ENCODE data around the gene SLC18B1.

Gene SLC18B1

DNA sequence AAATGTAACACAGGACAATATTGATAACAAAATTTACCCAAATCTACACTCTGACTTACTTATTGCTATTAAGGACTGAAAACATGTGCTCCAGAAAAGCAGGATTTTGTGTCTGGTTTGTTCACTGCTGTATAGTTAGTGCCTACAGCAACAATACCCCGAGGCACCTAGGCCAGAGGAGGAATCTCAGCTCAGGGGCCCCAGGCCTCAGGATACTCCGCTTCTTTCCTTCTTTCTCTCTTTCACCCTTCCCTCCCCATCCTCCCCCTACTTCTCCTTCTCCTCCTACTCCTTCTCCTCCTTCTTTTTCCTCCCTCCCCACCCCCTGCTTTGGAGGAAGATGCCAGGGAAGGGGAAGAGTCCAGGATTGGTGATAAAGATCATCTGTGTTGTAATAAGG, 39.7 kb downstream of the SLC18B1 start:
- no peak overlapping the region for H3K4me3 ChIP-seq (ENCODE audit: low read depth in 1 of 2, low read length in 2 of 2)
- H3K9me3 ChIP-seq (ENCODE audit: low read length), result no peaks in the 10 kb centered on the region
- no peaks in the 10 kb centered on the region for H3K27me3 ChIP-seq (ENCODE audit: control insufficient read depth in 1 of 2, insufficient read depth in 2 of 2, low read length in 2 of 2)
- no peak overlapping the region for H3K9ac ChIP-seq (ENCODE audit: low read length)
- no peaks in the 10 kb centered on the region for H3K36me3 ChIP-seq (ENCODE audit: insufficient read depth, low read length)
- H3K27ac ChIP-seq (ENCODE audit: low read depth, low read length), result no peak overlapping the region
- no peaks in the 10 kb centered on the region for H3K4me1 ChIP-seq (ENCODE audit: insufficient read depth, low read length)

DNA sequence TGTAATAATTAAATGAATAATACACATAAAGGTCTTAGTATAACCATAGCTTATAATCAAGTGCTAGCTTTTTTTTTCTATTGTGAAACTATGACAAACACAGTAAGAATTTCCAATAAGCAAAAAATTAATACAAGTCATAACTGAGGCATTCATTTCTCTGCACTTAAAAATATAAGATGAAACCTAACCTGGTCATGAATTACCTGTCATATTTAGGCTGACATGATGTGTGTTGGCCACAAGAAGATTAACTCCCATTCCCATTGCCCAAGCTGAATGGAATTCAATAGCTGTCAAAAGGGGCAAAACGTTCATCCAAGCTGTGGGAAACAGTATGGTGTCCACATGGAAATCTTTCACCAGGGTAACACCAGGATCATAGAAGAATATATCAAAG, 46.2 kb downstream of the SLC18B1 start:
- H3K4me3 ChIP-seq (ENCODE audit: low read depth in 1 of 2, low read length in 2 of 2), result no peak overlapping the region
- no peak overlapping the region for H3K27ac ChIP-seq (ENCODE audit: low read depth, low read length)
- H3K9me3 ChIP-seq (ENCODE audit: low read length), result no peaks in the 10 kb centered on the region
- H3K4me1 ChIP-seq (ENCODE audit: insufficient read depth, low read length), result no peaks in the 10 kb centered on the region
- H3K27me3 ChIP-seq (ENCODE audit: control insufficient read depth in 1 of 2, insufficient read depth in 2 of 2, low read length in 2 of 2), result no peaks in the 10 kb centered on the region
- no peak overlapping the region for H3K9ac ChIP-seq (ENCODE audit: low read length)
- H3K36me3 ChIP-seq (ENCODE audit: insufficient read depth, low read length), result no peaks in the 10 kb centered on the region

DNA sequence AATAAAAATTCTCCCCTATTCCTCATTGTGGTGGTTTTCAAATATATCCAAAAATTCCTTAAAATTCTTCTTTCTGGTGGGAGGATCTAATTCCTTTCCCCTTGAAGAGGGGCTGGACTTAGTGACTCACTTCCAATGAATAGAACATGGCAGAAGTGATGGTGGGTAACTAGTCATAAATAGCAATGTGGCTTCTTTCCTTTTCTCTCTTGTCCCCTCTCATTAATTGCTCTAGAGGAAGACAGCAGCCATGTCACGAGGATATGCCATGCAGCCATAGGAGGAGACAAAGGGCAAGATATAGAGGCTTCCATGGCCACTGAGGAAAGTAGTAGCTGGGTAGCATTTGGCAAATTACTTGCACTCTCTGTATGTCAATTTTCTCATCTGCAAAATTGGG, 46.6 kb downstream of the SLC18B1 start:
- no peaks in the 10 kb centered on the region for H3K4me1 ChIP-seq (ENCODE audit: insufficient read depth, low read length)
- H3K4me3 ChIP-seq (ENCODE audit: low read depth in 1 of 2, low read length in 2 of 2), result no peak overlapping the region
- no peak overlapping the region for H3K27ac ChIP-seq (ENCODE audit: low read depth, low read length)
- no peaks in the 10 kb centered on the region for H3K9me3 ChIP-seq (ENCODE audit: low read length)
- no peaks in the 10 kb centered on the region for H3K27me3 ChIP-seq (ENCODE audit: control insufficient read depth in 1 of 2, insufficient read depth in 2 of 2, low read length in 2 of 2)
- no peaks in the 10 kb centered on the region for H3K36me3 ChIP-seq (ENCODE audit: insufficient read depth, low read length)
- no peak overlapping the region for H3K9ac ChIP-seq (ENCODE audit: low read length)

DNA sequence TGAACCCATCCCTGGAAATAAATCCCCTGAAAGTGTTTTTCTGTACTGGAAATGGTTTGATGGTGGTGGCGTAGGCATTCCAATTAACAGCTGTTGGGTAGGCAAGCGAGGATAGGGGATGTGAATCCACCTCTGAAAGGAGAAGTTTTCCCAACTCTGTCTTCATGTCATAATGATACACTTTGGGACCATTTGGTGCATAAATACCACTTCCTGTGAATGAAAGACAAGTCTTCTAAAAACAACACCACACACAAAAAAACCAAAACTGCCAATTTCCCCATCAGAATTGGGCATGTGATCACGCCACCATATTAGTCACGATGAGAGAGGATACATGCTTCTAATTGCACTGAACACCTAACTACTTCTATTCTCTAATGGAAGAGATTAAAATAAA, 47.1 kb downstream of the SLC18B1 start:
- H3K27me3 ChIP-seq (ENCODE audit: control insufficient read depth in 1 of 2, insufficient read depth in 2 of 2, low read length in 2 of 2), result no peaks in the 10 kb centered on the region
- H3K9ac ChIP-seq (ENCODE audit: low read length), result no peak overlapping the region
- H3K9me3 ChIP-seq (ENCODE audit: low read length), result no peaks in the 10 kb centered on the region
- no peaks in the 10 kb centered on the region for H3K36me3 ChIP-seq (ENCODE audit: insufficient read depth, low read length)
- H3K4me3 ChIP-seq (ENCODE audit: low read depth in 1 of 2, low read length in 2 of 2), result no peak overlapping the region
- H3K27ac ChIP-seq (ENCODE audit: low read depth, low read length), result no peak overlapping the region
- no peaks in the 10 kb centered on the region for H3K4me1 ChIP-seq (ENCODE audit: insufficient read depth, low read length)

DNA sequence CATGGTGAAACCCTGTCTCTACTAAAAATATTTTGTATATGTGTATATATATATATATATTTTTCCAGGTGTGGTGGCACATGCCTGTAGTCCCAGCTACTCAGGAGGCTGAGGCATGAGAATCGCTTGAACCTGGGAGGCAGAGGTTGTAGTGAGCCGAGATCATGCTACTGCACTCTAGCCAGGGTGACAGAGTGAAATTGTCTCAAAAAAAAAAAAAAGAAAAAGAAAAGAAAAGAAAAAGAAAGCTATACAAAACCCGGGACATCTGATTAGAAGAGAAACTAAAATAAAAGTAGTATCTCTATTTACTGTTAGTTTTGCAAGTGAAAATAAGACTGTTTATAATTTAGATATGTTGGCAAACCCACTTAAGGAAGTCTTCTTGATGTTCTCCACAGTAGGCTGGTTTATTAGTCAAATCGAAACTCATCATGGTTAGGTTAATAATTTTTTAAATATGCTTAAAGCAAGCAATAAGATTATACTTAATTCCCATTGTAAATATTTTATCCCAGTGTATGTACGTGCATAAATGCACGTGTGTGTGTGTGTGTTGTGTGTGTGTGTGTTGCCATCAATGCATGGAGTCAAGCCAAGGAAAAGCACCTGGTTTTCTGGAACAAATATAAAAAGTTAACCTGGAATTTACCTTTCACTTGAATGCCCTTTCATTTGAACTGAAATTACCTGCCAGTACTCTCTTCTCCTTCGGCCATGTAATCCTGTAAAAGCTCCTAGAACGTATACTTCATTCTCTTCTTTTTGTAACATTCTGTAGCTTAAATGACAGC, 47.8 kb downstream of the SLC18B1 start:
- Histone ChIP-seq H3K27ac (ENCODE audit: low read depth, low read length) (no peak overlapping the region), H3K27me3 (ENCODE audit: control insufficient read depth in 1 of 2, insufficient read depth in 2 of 2, low read length in 2 of 2) (no peaks in the 10 kb centered on the region), H3K4me1 (ENCODE audit: insufficient read depth, low read length) (no peaks in the 10 kb centered on the region), H3K4me3 (ENCODE audit: low read depth in 1 of 2, low read length in 2 of 2) (no peak overlapping the region), H3K9me3 (ENCODE audit: low read length) (no peaks in the 10 kb centered on the region), H3K9ac (ENCODE audit: low read length) (no peak overlapping the region), H3K36me3 (ENCODE audit: insufficient read depth, low read length) (no peaks in the 10 kb centered on the region)

DNA sequence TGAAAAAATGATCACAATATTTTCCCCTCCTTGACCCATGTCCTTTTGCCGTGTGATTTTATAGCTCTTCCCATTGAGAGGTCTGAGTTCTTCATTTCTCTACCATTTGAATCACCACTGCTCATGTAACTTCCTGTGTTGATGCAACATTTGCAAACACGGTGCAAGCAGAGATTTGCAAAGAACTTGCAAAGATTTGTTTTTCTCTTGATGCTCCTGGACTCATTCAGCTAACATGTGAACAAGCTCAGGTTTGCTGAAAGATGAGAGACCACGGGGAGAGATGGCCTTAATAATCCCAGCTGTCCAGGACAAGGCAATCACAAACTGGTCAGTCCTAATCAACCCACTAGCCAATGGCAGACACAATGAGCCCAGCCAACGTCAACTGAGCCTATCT, 49.3 kb downstream of the SLC18B1 start:
- no peak overlapping the region for H3K27ac ChIP-seq (ENCODE audit: low read depth, low read length)
- H3K9me3 ChIP-seq (ENCODE audit: low read length), result no peaks in the 10 kb centered on the region
- H3K4me3 ChIP-seq (ENCODE audit: low read depth in 1 of 2, low read length in 2 of 2), result no peak overlapping the region
- H3K9ac ChIP-seq (ENCODE audit: low read length), result no peak overlapping the region
- H3K36me3 ChIP-seq (ENCODE audit: insufficient read depth, low read length), result no peaks in the 10 kb centered on the region
- no peaks in the 10 kb centered on the region for H3K27me3 ChIP-seq (ENCODE audit: control insufficient read depth in 1 of 2, insufficient read depth in 2 of 2, low read length in 2 of 2)
- no peaks in the 10 kb centered on the region for H3K4me1 ChIP-seq (ENCODE audit: insufficient read depth, low read length)

DNA sequence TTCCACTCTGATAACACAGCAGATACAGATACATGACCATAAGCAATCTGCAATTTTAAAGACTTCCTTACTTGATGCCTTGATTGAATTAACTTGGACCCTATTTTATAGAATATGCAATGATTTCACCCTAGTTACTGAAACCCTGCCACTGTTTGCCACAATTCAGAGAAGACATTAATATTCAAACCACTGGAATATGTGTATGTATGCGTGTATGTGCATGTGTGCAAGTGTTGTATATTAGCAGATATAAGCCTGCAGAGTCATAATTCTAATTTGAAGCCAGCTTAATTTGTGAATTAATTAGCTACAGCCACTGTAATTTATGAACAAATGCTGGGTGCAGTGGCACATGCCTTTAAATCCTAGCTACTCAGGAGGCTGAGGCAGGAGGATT, 50.0 kb downstream of the SLC18B1 start:
- Histone ChIP-seq H3K27me3 (ENCODE audit: control insufficient read depth in 1 of 2, insufficient read depth in 2 of 2, low read length in 2 of 2) (no peaks in the 10 kb centered on the region), H3K4me1 (ENCODE audit: insufficient read depth, low read length) (no peaks in the 10 kb centered on the region), H3K36me3 (ENCODE audit: insufficient read depth, low read length) (no peaks in the 10 kb centered on the region), H3K4me3 (ENCODE audit: low read depth in 1 of 2, low read length in 2 of 2) (no peak overlapping the region), H3K27ac (ENCODE audit: low read depth, low read length) (no peak overlapping the region), H3K9me3 (ENCODE audit: low read length) (no peaks in the 10 kb centered on the region), H3K9ac (ENCODE audit: low read length) (no peak overlapping the region)

DNA sequence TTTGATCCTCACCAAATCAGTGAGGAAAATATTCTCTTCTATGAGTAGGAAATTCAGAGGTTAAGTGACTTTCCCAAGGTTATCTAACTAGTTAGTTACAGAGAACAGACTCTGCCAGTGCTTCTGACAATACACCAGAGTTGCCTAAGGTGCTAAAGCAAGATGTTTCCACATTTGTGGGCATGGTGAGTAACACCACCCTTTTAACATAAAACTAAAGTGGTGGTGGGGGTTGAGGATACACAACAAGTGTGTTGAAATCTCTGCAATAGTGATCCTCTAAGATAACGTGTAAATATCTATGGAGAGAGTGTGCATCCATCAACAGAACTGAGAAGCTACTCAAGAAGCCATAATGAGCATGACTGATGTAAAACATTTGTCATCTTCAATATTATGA, 52.4 kb downstream of the SLC18B1 start:
- H3K4me1 ChIP-seq (ENCODE audit: insufficient read depth, low read length), result no peaks in the 10 kb centered on the region

DNA sequence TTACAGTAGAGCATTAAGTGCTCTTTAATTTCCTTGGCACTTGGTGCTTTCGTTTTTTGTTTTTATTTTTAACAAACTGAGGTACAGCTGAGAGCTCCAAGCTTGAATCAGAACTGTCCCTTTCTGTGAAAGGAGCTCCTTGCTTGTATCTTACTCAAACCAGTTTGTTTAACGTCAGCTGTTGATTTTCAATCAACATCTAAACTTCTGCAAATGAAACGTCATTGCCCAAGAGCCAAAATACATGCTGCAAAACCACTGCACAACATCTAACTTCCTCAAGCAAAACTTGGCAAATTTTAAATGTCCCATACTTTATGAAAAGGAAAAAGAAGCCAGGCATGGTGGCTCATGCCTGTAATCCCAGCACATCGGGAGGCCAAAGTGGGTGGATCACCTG, 55.9 kb downstream of the SLC18B1 start:
- Histone ChIP-seq H3K9me3 (ENCODE audit: low read length) (no peaks in the 10 kb centered on the region), H3K27ac (ENCODE audit: low read depth, low read length) (no peak overlapping the region), H3K4me3 (ENCODE audit: low read depth in 1 of 2, low read length in 2 of 2) (no peak overlapping the region), H3K9ac (ENCODE audit: low read length) (no peak overlapping the region), H3K27me3 (ENCODE audit: control insufficient read depth in 1 of 2, insufficient read depth in 2 of 2, low read length in 2 of 2) (no peaks in the 10 kb centered on the region), H3K36me3 (ENCODE audit: insufficient read depth, low read length) (no peaks in the 10 kb centered on the region), H3K4me1 (ENCODE audit: insufficient read depth, low read length) (no peaks in the 10 kb centered on the region)

More for the DNA sequence above, 52.4 kb downstream of the SLC18B1 start:
- H3K27me3 ChIP-seq (ENCODE audit: control insufficient read depth in 1 of 2, insufficient read depth in 2 of 2, low read length in 2 of 2), result no peaks in the 10 kb centered on the region
- no peak overlapping the region for H3K4me3 ChIP-seq (ENCODE audit: low read depth in 1 of 2, low read length in 2 of 2)
- H3K9ac ChIP-seq (ENCODE audit: low read length), result no peak overlapping the region
- H3K9me3 ChIP-seq (ENCODE audit: low read length), result no peaks in the 10 kb centered on the region
- no peak overlapping the region for H3K27ac ChIP-seq (ENCODE audit: low read depth, low read length)
- no peaks in the 10 kb centered on the region for H3K36me3 ChIP-seq (ENCODE audit: insufficient read depth, low read length)

DNA sequence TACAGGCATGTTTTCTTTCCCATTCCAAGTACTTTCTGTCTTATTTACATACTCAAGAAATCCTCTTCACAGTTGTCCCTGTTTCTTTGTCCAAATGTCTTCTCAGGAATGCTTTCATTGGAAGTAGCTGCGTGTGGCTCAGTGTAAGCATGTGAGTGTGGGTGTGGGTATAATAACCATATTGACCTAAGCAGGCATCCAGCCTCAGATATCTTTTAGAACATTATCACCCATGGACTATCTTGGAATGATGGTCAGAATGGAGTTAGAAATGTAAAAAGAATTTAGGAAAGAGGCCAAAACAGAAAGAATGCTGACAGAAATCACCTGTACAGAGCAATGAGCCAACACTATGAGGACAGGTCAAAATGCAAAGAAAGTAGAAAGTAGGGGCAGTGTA, 57.2 kb downstream of the SLC18B1 start:
- Histone ChIP-seq H3K36me3 (ENCODE audit: insufficient read depth, low read length) (no peaks in the 10 kb centered on the region), H3K4me3 (ENCODE audit: low read depth in 1 of 2, low read length in 2 of 2) (no peak overlapping the region), H3K9ac (ENCODE audit: low read length) (no peak overlapping the region), H3K27ac (ENCODE audit: low read depth, low read length) (no peak overlapping the region), H3K9me3 (ENCODE audit: low read length) (no peaks in the 10 kb centered on the region), H3K4me1 (ENCODE audit: insufficient read depth, low read length) (no peaks in the 10 kb centered on the region), H3K27me3 (ENCODE audit: control insufficient read depth in 1 of 2, insufficient read depth in 2 of 2, low read length in 2 of 2) (no peaks in the 10 kb centered on the region)

DNA sequence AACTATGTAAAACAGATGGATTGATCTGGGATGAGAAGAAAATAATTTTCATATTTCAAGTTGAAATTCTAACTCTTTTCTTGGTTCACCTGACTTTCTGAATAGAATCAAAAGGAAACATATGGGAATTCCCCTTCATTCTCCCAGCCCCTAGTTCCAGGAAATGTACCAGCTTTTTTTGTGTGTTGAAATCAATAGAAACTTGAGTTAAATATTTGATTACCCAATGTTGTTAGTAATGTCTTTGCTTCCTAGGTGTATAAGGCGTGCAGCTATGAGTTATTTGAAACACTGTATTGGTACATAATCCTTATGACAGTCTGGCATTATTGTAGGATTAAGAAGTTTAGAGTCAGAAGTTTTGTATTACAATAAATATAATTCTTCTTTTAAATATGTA, 62.2 kb downstream of the SLC18B1 start:
- H3K36me3 ChIP-seq (ENCODE audit: insufficient read depth, low read length), result no peaks in the 10 kb centered on the region
- no peak overlapping the region for H3K4me3 ChIP-seq (ENCODE audit: low read depth in 1 of 2, low read length in 2 of 2)
- H3K9ac ChIP-seq (ENCODE audit: low read length), result no peak overlapping the region
- no peak overlapping the region for H3K27ac ChIP-seq (ENCODE audit: low read depth, low read length)
- no peaks in the 10 kb centered on the region for H3K9me3 ChIP-seq (ENCODE audit: low read length)
- H3K27me3 ChIP-seq (ENCODE audit: control insufficient read depth in 1 of 2, insufficient read depth in 2 of 2, low read length in 2 of 2), result no peaks in the 10 kb centered on the region
- no peaks in the 10 kb centered on the region for H3K4me1 ChIP-seq (ENCODE audit: insufficient read depth, low read length)

DNA sequence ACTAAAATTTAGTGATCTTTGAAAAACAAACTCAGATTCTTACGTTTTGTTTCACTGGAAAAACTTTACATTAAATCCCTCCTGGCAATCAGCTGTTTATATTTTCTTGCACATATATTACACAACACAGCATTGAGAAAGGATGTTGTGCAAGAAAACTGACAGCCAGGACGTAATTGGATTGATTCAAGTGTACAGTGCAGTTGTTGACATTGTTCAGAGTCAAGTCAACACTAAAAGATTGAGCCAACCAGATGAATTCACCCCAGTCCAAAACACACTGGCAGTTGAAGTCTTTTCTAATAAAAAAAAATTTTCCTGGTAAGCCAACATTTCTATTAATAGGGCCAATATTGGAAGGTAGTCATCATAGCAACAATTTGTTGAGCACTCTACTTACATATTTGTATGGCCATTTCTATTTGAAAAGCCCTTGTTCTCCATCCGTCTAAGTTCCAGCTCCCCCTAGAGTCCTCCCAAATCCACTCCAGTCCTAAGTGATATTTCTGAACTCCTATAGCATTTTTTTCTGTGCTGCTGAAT, 63.7 kb downstream of the SLC18B1 start:
- H3K36me3 ChIP-seq (ENCODE audit: insufficient read depth, low read length), result no peaks in the 10 kb centered on the region
- no peak overlapping the region for H3K27ac ChIP-seq (ENCODE audit: low read depth, low read length)
- H3K4me1 ChIP-seq (ENCODE audit: insufficient read depth, low read length), result no peaks in the 10 kb centered on the region
- H3K9me3 ChIP-seq (ENCODE audit: low read length), result no peaks in the 10 kb centered on the region
- H3K27me3 ChIP-seq (ENCODE audit: control insufficient read depth in 1 of 2, insufficient read depth in 2 of 2, low read length in 2 of 2), result no peaks in the 10 kb centered on the region
- no peak overlapping the region for H3K9ac ChIP-seq (ENCODE audit: low read length)
- no peak overlapping the region for H3K4me3 ChIP-seq (ENCODE audit: low read depth in 1 of 2, low read length in 2 of 2)

Measured in muscle layer of colon (tissue), 2 donors.